ENCODE data around the gene MXRA5.
"Not testable (repeated sequence)": the region's sequence is repeated elsewhere in the genome, so short reads cannot be mapped to it uniquely, and the experiment has no call there.

Gene MXRA5

DNA sequence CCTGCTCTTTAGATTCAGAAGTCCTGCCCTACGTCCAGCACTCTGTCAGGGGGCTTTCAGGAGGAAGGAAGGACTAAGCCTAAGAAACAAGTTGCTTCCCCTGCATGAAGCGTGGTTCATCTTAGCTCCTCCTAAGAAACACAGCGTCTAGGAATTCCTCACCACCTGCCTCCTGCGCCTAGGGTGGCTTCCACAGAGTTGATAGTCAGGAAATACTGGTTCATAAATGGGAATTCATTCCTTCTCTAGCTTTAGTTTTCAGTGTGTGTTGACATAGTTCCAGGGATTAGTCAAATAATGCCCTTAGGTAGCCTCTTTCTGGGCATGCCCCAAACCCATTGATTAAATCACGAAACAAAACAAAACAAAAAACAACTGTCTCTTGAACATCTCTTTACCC, 1.7 kb upstream of the MXRA5 start:
- Histone ChIP-seq H3K4me3 (replicated peaks; ENCODE audit: low read depth, low read length) (no peak overlapping the region), H3K36me3 (ENCODE audit: control insufficient read depth, insufficient read depth, low read length) (no peaks in the 10 kb centered on the region), H3K27me3 (replicated peaks; ENCODE audit: control insufficient read depth, insufficient read depth, low read length) (no peaks in the 10 kb centered on the region)
- TF ChIP-seq, protein P1, sequence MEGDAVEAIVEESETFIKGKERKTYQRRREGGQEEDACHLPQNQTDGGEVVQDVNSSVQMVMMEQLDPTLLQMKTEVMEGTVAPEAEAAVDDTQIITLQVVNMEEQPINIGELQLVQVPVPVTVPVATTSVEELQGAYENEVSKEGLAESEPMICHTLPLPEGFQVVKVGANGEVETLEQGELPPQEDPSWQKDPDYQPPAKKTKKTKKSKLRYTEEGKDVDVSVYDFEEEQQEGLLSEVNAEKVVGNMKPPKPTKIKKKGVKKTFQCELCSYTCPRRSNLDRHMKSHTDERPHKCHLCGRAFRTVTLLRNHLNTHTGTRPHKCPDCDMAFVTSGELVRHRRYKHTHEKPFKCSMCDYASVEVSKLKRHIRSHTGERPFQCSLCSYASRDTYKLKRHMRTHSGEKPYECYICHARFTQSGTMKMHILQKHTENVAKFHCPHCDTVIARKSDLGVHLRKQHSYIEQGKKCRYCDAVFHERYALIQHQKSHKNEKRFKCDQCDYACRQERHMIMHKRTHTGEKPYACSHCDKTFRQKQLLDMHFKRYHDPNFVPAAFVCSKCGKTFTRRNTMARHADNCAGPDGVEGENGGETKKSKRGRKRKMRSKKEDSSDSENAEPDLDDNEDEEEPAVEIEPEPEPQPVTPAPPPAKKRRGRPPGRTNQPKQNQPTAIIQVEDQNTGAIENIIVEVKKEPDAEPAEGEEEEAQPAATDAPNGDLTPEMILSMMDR (IDR thresholded peaks at IDR 0.05; ENCODE audit: insufficient read depth, low read length, poor library complexity, severe bottlenecking): no peak
- no peak for DNase-seq (ENCODE audit: extremely low read depth, insufficient read length)

DNA sequence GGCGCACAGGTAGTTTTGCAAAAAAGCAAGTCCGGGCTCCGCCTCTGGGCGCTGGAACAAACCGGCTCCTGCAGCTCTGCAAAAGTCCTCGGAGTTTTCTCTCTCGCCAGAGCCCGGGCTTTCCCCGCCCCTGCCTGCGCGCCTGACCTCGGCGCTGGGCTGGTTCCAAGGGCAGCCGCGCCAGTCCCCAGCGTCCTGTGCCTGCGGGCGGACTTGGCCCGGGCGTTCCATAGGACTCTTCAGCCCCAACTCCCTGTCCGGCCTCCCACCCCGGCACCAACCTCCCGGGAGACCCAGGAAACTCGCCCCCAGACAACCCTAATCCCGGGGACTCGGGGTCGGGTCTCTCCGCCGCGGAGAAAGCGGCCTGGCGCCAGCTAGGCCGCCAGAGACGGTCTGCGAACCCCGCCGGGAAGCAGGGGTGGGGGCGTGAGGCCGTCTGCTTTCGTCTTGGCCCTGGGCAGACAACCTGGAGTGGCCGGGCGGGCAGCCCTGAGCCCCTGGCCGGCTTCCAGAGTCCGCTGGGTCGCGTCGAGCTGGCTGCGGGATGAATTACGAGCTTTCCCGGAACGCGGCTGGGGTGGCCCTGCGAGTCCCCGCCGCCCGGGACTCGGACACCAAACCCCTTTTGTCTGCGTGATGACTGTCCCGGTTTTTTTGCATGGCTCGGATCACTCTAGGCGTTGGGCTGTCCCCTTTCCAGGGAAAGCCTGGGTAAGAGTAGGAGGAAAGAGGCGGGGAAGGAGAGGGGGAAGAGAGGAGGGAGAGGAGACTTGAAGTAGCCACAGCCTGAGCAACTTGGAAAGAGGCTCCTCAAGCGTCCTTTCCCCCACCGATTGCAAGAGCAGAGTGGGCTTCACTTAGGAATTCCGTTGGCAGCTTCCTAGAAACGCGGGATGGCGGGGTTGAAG, 916 bp downstream of the MXRA5 start:
- no peak overlapping the region for H3K4me3 ChIP-seq (replicated peaks; ENCODE audit: low read depth, low read length)
- TF ChIP-seq, protein P1 (IDR thresholded peaks at IDR 0.05; ENCODE audit: insufficient read depth, low read length, poor library complexity, severe bottlenecking): no peak
- no peak for DNase-seq (ENCODE audit: extremely low read depth, insufficient read length)

DNA sequence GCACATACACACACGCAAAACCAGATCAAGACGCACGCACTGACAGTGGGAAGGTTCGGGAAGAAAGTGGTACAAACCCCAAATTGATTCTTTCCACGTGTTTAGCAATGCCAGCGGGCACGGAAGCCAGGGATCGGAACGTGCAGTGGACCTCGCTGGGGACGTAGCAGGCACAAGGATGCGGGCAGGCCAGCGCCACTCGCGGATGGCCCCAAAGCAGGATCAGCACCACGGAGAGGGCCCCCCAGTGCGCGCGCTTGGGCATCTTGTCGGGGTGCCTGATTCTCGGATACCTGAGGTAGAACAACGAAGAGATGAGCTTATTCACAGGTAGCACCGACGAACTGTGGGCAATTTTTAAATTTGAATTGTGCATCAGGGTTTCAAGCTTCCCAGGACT, 2.9 kb downstream of the MXRA5 start:
- not testable (repeated sequence) for H3K27me3 ChIP-seq (replicated peaks; ENCODE audit: control insufficient read depth, insufficient read depth, low read length); H3K36me3 ChIP-seq (ENCODE audit: control insufficient read depth, insufficient read depth, low read length); DNase-seq (ENCODE audit: extremely low read depth, insufficient read length); H3K4me3 ChIP-seq (replicated peaks; ENCODE audit: low read depth, low read length)

More for the DNA sequence above, 916 bp downstream of the MXRA5 start:
- H3K36me3 ChIP-seq (ENCODE audit: control insufficient read depth, insufficient read depth, low read length): no peaks in the 10 kb centered on the region
- H3K27me3 ChIP-seq (replicated peaks; ENCODE audit: control insufficient read depth, insufficient read depth, low read length): no peaks in the 10 kb centered on the region

DNA sequence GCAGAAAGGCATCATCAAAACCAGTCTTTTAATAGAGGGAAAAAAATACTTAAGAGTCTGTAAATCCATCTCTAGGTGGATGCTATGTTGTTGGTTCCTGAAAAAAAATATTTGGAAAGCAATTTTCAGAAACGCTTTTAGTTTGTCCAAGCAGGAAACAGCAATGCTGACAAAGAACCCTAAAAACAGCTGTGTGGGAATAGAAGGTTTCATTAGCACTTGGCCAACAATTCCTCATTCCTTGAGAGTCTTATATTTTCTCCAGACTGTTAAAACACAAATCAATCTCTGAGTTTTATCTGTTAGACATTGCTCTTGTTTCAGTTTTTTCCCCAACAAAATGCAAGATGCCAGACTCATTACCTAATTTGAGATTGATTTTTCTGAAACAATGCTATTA, 6.4 kb downstream of the MXRA5 start:
- H3K4me3 ChIP-seq (replicated peaks; ENCODE audit: low read depth, low read length): no peak overlapping the region
- TF ChIP-seq, protein P1 (IDR thresholded peaks at IDR 0.05; ENCODE audit: insufficient read depth, low read length, poor library complexity, severe bottlenecking): no peak
- DNase-seq (ENCODE audit: extremely low read depth, insufficient read length): no peak
- no peaks in the 10 kb centered on the region for H3K27me3 ChIP-seq (replicated peaks; ENCODE audit: control insufficient read depth, insufficient read depth, low read length)
- no peaks in the 10 kb centered on the region for H3K36me3 ChIP-seq (ENCODE audit: control insufficient read depth, insufficient read depth, low read length)

DNA sequence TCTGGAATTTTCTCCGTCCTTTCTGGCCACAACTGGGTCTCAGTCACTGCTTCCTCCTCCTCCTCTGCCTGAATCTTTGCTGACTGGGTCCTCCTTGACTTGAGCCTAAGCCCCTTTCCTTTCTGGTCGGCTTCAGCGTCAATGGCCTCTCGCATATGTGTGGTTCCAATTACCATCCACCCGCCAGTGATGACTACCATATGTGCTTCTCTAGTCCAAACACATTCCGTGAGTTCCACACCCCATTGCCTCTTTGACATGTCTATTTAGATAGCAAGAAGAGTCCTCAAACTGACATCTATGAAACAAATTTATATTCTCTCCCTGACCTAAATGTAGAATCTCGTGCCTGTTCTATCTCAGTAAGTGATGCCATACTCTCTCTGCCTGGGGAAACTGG, 19.8 kb downstream of the MXRA5 start:
- H3K36me3 ChIP-seq (ENCODE audit: control insufficient read depth, insufficient read depth, low read length): no peaks in the 10 kb centered on the region
- no peaks in the 10 kb centered on the region for H3K27me3 ChIP-seq (replicated peaks; ENCODE audit: control insufficient read depth, insufficient read depth, low read length)
- DNase-seq (ENCODE audit: extremely low read depth, insufficient read length): no peak
- no peak overlapping the region for H3K4me3 ChIP-seq (replicated peaks; ENCODE audit: low read depth, low read length)
- TF ChIP-seq, protein P1 (IDR thresholded peaks at IDR 0.05; ENCODE audit: insufficient read depth, low read length, poor library complexity, severe bottlenecking): no peak

DNA sequence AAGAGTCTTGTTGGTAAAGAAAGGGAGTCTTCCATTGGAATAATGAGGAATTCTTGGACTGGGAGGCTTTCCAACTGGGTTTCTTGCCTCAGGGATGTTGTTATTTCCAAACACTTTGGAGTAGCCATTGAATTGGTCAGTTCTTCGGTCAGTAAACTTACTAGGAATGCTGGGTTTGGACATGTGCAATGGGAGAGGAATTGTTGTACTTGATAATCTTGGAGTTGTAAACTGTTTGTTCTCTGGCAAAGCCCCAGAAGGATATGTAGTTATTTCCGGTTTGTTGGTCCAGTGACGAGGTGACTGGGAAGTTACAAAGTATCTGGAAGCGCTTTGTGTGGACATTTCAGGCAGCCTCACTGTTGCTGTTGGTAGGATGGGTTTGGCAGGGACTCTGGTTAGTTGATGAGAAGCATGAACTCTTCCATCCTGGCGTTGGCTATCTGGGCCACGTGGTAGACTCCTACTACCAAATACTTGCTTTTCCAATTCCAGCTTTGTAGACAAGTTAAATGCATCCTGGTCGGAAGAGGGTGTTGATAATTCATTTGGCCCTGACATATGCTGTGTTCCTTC, 25.9 kb downstream of the MXRA5 start:
- Histone ChIP-seq H3K4me3 (replicated peaks; ENCODE audit: low read depth, low read length) (no peak overlapping the region), H3K36me3 (ENCODE audit: control insufficient read depth, insufficient read depth, low read length) (no peaks in the 10 kb centered on the region), H3K27me3 (replicated peaks; ENCODE audit: control insufficient read depth, insufficient read depth, low read length) (no peaks in the 10 kb centered on the region)
- no peak for DNase-seq (ENCODE audit: extremely low read depth, insufficient read length)
- TF ChIP-seq, protein P1 (IDR thresholded peaks at IDR 0.05; ENCODE audit: insufficient read depth, low read length, poor library complexity, severe bottlenecking): no peak
